HepG2 (cell line): Measurements from ENCODE around the gene JAKMIP3. TPM values are rescaled to one million over a fixed set of nuclear protein-coding genes. Genes with fewer than 3 reads are reported as not detected.

Source experiments
- ATAC-seq: fragments of 200-7000 bp; cut with Tn5 transposase; 3 replicates; pipeline ENCODE4 v1.9.1; 2020; ENCODE audit warnings: mild to moderate bottlenecking, moderate library complexity
- BruUV-seq: library from RNA; stranded (reverse); fragments of 400-500 nt; replicated peaks from 2 replicates; lab custom pipeline; 2021; lab: Mats Ljungman, UMichigan
- CTCF ChIA-PET: fragments of 300-600 bp; formaldehyde crosslinking; extraction: SDS; loops from one replicate; lab custom pipeline; 2021; ENCODE audit warnings: low total read pairs, inconsistent platforms, low intra/inter-chr PET ratio; lab: Yijun Ruan, JAX
- POLR2A ChIA-PET: fragments of 350-600 bp; sonication (Branson Sonifier 250); formaldehyde crosslinking; loops from one replicate; lab custom pipeline; 2020; ENCODE audit warnings: antibody characterized with exemption, inconsistent platforms; lab: Yijun Ruan, JAX
- DNase-seq: peaks from one replicate; pipeline ENCODE4 v3.0.0-alpha.2; 2015; ENCODE audit warnings: low spot score
- FAIRE-seq: peaks from 3 replicates; lab custom pipeline; 2011; peaks lifted over from hg19 to GRCh38; lab: Jason Lieb, UNC
- H2AFZ ChIP-seq: one replicate; pipeline ENCODE4 v1.6.1; 2011; ENCODE audit warnings: low read length, inconsistent platforms
- H3K27ac ChIP-seq: fragments of 300-600 bp; 3 replicates; pipeline ENCODE4 v1.8.0; 2011; ENCODE audit warnings: mixed run types, mild to moderate bottlenecking, mixed read lengths, low read length, inconsistent platforms; ENCODE audit not compliant: insufficient read depth; ENCODE audit errors: extremely low read length
- H3K27me3 ChIP-seq, 2 experiments: fragments of 200-600 bp in 1 of 2; 2 replicates in 1 of 2; 3 replicates in 1 of 2; pipeline versions ENCODE4 v1.6.0 to v1.8.0; 2011; ENCODE audit warnings: low read length in 2 of 2, mild to moderate bottlenecking in 2 of 2, moderate library complexity in 2 of 2, inconsistent platforms in 1 of 2; ENCODE audit not compliant: insufficient read depth in 2 of 2, control insufficient read depth in 1 of 2
- H3K36me3 ChIP-seq, 2 experiments: fragments of 200-600 bp in 1 of 2; replicated peaks in 1 of 2; 2 replicates in 1 of 2; 3 replicates in 1 of 2; pipeline versions ENCODE4 v1.5.1 to v1.8.0; 2011; ENCODE audit warnings: low read length in 2 of 2, inconsistent platforms in 1 of 2; ENCODE audit not compliant: insufficient read depth in 2 of 2, control insufficient read depth in 1 of 2
- H3K4me1 ChIP-seq: 2 replicates; pipeline ENCODE4 v1.5.1; 2012; ENCODE audit warnings: low read length, inconsistent platforms; ENCODE audit not compliant: insufficient read depth
- H3K4me2 ChIP-seq: 2 replicates; pipeline ENCODE4 v1.6.0; 2011; ENCODE audit warnings: low read depth, low read length, inconsistent platforms
- H3K4me3 ChIP-seq, 3 experiments: fragments of 200-600 bp in 1 of 3; sonication (generic), shearing (Covaris generic) in 1 of 3; replicated peaks in 1 of 3; 2 replicates each; pipeline ENCODE4 v1.5.1; 2011 to 2016; ENCODE audit warnings: low read length in 3 of 3, inconsistent platforms in 2 of 3, low read depth in 2 of 3, mild to moderate bottlenecking in 2 of 3, control low read depth in 1 of 3, mixed read lengths in 1 of 3; ENCODE audit not compliant: insufficient read depth in 1 of 3
- H3K79me2 ChIP-seq: one replicate; pipeline ENCODE4 v1.6.1; 2011; ENCODE audit warnings: low read length, inconsistent platforms; ENCODE audit not compliant: insufficient read depth
- H3K9ac ChIP-seq: 2 replicates; pipeline ENCODE4 v1.6.0; 2011; ENCODE audit warnings: mild to moderate bottlenecking, low read depth, low read length, inconsistent platforms; ENCODE audit not compliant: insufficient read depth
- H3K9me3 ChIP-seq: 2 replicates; pipeline ENCODE4 v1.5.1; 2012; ENCODE audit warnings: mild to moderate bottlenecking, low read length
- H4K20me1 ChIP-seq: 2 replicates; pipeline ENCODE4 v1.6.0; 2011; ENCODE audit warnings: inconsistent platforms, mild to moderate bottlenecking, low read length, moderate library complexity; ENCODE audit not compliant: insufficient read depth
- DPF2 ChIP-seq: sonication (generic); formaldehyde crosslinking; IDR thresholded peaks from 2 replicates; pipeline ENCODE4 v1.4.0; 2020; ENCODE audit warnings: mild to moderate bottlenecking, low read depth, missing genetic modification reagents, borderline replicate concordance
- DR1 ChIP-seq: sonication (generic); formaldehyde crosslinking; IDR thresholded peaks from 2 replicates; pipeline ENCODE4 v1.8.0; 2021; ENCODE audit warnings: mild to moderate bottlenecking, missing genetic modification reagents, inconsistent platforms
- EED ChIP-seq: sonication (generic); formaldehyde crosslinking; IDR thresholded peaks from 2 replicates; pipeline ENCODE4 v1.5.0; 2020; ENCODE audit warnings: mild to moderate bottlenecking, missing genetic modification reagents
- EP300 ChIP-seq, 3 experiments: sonication (generic) in 1 of 3; formaldehyde crosslinking in 1 of 3; IDR thresholded peaks; 2 replicates each; pipeline versions ENCODE4 v1.5.1 to v1.6.1; 2011 to 2020; ENCODE audit warnings: low read depth in 2 of 3, low read length in 2 of 3, borderline replicate concordance in 1 of 3, improper control_type of control experiment in 1 of 3, mild to moderate bottlenecking in 1 of 3, missing genetic modification reagents in 1 of 3, moderate library complexity in 1 of 3
- IRX3 ChIP-seq: sonication (generic); formaldehyde crosslinking; IDR thresholded peaks from 2 replicates; pipeline ENCODE4 v1.8.1; 2023; ENCODE audit warnings: mild to moderate bottlenecking, low read depth, missing genetic modification reagents, borderline replicate concordance
- RARA ChIP-seq: IDR thresholded peaks from 2 replicates; pipeline ENCODE4 v1.6.1; 2016; ENCODE audit warnings: missing genetic modification reagents, missing compliant biosample characterization
- SP2 ChIP-seq: sonication (generic); formaldehyde crosslinking; IDR thresholded peaks from 2 replicates; pipeline ENCODE4 v1.5.1; 2020; ENCODE audit warnings: mild to moderate bottlenecking, missing genetic modification reagents
- ZNF251 ChIP-seq: sonication (generic); formaldehyde crosslinking; IDR thresholded peaks from 2 replicates; pipeline ENCODE4 v1.9.0; 2021; ENCODE audit warnings: mild to moderate bottlenecking, missing genetic modification reagents
- ZNF549 ChIP-seq: sonication (generic); formaldehyde crosslinking; IDR thresholded peaks from 2 replicates; pipeline ENCODE4 v1.5.0; 2020; ENCODE audit warnings: missing genetic modification reagents
- ZNF7 ChIP-seq: IDR thresholded peaks from 2 replicates; pipeline ENCODE4 v1.6.1; 2016; ENCODE audit warnings: missing biosample characterization, missing genetic modification reagents
- ZNF703 ChIP-seq: sonication (generic); formaldehyde crosslinking; IDR thresholded peaks from 2 replicates; pipeline ENCODE4 v1.5.1; 2020; ENCODE audit warnings: missing genetic modification reagents, mild to moderate bottlenecking, moderate library complexity, borderline replicate concordance
- ZNF768 ChIP-seq: sonication (generic); formaldehyde crosslinking; IDR thresholded peaks from 2 replicates; pipeline ENCODE4 v1.4.0; 2020; ENCODE audit warnings: missing genetic modification reagents
- WGBS: methylation state at CpG from one replicate; pipeline ENCODE4 v1.1.6; 2017; ENCODE audit warnings: low lambda C conversion rate; 5-methylcytosine and 5-hydroxymethylcytosine counted together
- in situ Hi-C: cut with HindIII; loops from 2 replicates; pipeline ENCODE4 v1.10.0; 2017; ENCODE audit warnings: low pct_unique_long_range_greater_than_20kb; ENCODE audit not compliant: extremely low pct_ligation_motif_present
- intact Hi-C: fragments of 100-400 bp; cut with micrococcal nuclease; formaldehyde crosslinking; loops from one replicate; pipeline ENCODE4 v1.10.0; 2022; ENCODE audit not compliant: unreplicated experiment
- polyA plus RNA-seq, 8 experiments: library from polyadenylated mRNA; depleted of rRNA in 3 of 8; stranded (reverse) in 7 of 8; unstranded in 1 of 8; fragments of >200 nt; fragmentation: Illumina TruSeq in 4 of 8; extraction: Trizol in 4 of 8; gene quantifications; 2 replicates each; pipeline versions ENCODE4 v1.2.1 to v1.2.3, GENCODE V29; 2011 to 2016; ENCODE audit warnings: low read depth in 4 of 8, missing spikeins in 1 of 8, mixed read lengths in 1 of 8; ENCODE audit not compliant: insufficient read depth in 1 of 8
- total RNA-seq, 5 experiments: library from RNA; depleted of rRNA; stranded (reverse); fragments of >200 nt; fragmentation: Illumina TruSeq; extraction: Trizol; gene quantifications; 2 replicates each; pipeline ENCODE4 v1.2.3, GENCODE V29; 2016; ENCODE audit warnings: low read depth in 1 of 5
- TF ChIP-seq, protein P1 (sequence below): sonication (generic); formaldehyde crosslinking; IDR thresholded peaks from 2 replicates; pipeline ENCODE4 v1.4.0; 2020; ENCODE audit warnings: missing genetic modification reagents
- TF ChIP-seq, protein P2 (sequence below): sonication (generic); formaldehyde crosslinking; IDR thresholded peaks from 2 replicates; pipeline ENCODE4 v1.4.0; 2020; ENCODE audit warnings: low read depth, mild to moderate bottlenecking, missing genetic modification reagents
- TF ChIP-seq, protein P3 (sequence below): sonication (generic); formaldehyde crosslinking; IDR thresholded peaks from 2 replicates; pipeline ENCODE4 v1.8.0; 2022; ENCODE audit warnings: mild to moderate bottlenecking, missing genetic modification reagents; ENCODE audit not compliant: insufficient replicate concordance
- TF ChIP-seq, protein P4 (sequence below): IDR thresholded peaks from 2 replicates; pipeline ENCODE4 v1.6.1; 2018; ENCODE audit warnings: missing genetic modification reagents, mild to moderate bottlenecking, missing compliant biosample characterization

JAKMIP3 gene
- total and polyA plus RNA-seq, 2 of the 13 experiments (the other 11 are each of a cell fraction or from before 2014, with no cell fraction given): 0.03 to 0.11 TPM

DNA sequence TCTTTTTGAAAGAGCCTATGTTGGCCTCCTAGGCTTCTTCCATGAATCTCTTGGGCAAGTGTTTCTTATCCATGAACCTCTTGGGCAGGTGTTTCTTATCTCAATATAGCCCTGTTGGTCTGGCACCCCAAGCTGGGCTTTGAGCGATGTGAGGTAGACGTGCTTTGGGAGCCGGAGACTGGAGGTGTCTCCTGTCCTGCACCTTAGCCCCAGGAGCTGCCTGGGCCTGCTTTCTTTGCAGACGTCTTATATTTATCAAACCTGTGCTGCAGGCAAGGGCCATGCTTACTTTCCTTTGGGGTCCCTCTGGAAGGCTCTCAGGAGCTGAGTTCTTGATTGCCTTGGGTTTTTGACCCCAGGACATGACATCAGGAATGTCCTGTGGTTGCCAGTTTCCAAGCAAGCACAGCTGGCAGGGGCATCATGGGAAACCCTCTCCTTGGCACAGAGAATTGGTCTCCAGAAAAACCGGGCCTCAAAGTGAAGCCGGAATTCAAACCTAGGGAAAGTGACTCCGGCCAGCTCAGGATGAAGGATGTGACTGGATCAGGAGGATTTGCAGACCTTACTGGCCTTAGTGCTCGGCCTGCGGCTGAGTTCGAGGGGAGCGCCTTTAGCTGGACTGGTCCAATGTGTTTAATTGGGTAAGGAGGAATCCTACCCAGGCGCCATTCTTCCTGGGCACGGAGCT, 2.8 kb downstream of the JAKMIP3 start:
- no peak overlapping the region for H3K27ac ChIP-seq
- no peak overlapping the region for H3K4me3 ChIP-seq
- H2AFZ ChIP-seq: no peak overlapping the region
- WGBS: 69% methylated on average over 12 of the region's 13 CpGs
- CTCF ChIA-PET: no interaction called here
- peaks cover 22% of the 10 kb centered on the region for H3K4me1 ChIP-seq
- ATAC-seq (no peak), FAIRE-seq (no peak), DNase-seq (no peak)
- no TSS peak for BruUV-seq
- no peaks in the 10 kb centered on the region for H4K20me1 ChIP-seq
- H3K9ac ChIP-seq: no peak overlapping the region
- H3K27me3 ChIP-seq: peaks cover 5 to 27% of the 10 kb centered on the region in 2 experiments; a peak in 4 of 5 replicates
- no peaks in the 10 kb centered on the region for H3K79me2 ChIP-seq
- in situ Hi-C loops (no loop called here), intact Hi-C loops (no loop called here)
- POLR2A ChIA-PET: no interaction called here
- H3K9me3 ChIP-seq: no peaks in the 10 kb centered on the region
- H3K36me3 ChIP-seq: no peaks in the 10 kb centered on the region
- no peak overlapping the region for H3K4me2 ChIP-seq
- TF ChIP-seq ZNF703 (no peak), EP300 (IDR thresholded peaks at IDR 0.05; ENCODE audit: low read depth in 2 of 2, low read length in 2 of 2) (no peak), EP300 (CRISPR knock-in tag; IDR thresholded peaks at IDR 0.05; ENCODE audit: borderline replicate concordance) (no peak), RARA (CRISPR knock-in tag) (no peak), IRX3 (CRISPR knock-in tag) (no peak), EED (no peak), DR1 (no peak), ZNF251 (CRISPR knock-in tag) (no peak), DPF2 (no peak), SP2 (no peak), ZNF7 (no peak), ZNF549 (CRISPR knock-in tag) (no peak), ZNF768 (no peak)
- TF ChIP-seq, protein P1, sequence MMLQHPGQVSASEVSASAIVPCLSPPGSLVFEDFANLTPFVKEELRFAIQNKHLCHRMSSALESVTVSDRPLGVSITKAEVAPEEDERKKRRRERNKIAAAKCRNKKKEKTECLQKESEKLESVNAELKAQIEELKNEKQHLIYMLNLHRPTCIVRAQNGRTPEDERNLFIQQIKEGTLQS: no peak
- TF ChIP-seq, protein P2, sequence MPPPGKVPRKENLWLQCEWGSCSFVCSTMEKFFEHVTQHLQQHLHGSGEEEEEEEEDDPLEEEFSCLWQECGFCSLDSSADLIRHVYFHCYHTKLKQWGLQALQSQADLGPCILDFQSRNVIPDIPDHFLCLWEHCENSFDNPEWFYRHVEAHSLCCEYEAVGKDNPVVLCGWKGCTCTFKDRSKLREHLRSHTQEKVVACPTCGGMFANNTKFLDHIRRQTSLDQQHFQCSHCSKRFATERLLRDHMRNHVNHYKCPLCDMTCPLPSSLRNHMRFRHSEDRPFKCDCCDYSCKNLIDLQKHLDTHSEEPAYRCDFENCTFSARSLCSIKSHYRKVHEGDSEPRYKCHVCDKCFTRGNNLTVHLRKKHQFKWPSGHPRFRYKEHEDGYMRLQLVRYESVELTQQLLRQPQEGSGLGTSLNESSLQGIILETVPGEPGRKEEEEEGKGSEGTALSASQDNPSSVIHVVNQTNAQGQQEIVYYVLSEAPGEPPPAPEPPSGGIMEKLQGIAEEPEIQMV (CRISPR knock-in tag): no peak
- TF ChIP-seq, protein P3, sequence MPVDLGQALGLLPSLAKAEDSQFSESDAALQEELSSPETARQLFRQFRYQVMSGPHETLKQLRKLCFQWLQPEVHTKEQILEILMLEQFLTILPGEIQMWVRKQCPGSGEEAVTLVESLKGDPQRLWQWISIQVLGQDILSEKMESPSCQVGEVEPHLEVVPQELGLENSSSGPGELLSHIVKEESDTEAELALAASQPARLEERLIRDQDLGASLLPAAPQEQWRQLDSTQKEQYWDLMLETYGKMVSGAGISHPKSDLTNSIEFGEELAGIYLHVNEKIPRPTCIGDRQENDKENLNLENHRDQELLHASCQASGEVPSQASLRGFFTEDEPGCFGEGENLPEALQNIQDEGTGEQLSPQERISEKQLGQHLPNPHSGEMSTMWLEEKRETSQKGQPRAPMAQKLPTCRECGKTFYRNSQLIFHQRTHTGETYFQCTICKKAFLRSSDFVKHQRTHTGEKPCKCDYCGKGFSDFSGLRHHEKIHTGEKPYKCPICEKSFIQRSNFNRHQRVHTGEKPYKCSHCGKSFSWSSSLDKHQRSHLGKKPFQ (CRISPR knock-in tag): no peak
- TF ChIP-seq, protein P4, sequence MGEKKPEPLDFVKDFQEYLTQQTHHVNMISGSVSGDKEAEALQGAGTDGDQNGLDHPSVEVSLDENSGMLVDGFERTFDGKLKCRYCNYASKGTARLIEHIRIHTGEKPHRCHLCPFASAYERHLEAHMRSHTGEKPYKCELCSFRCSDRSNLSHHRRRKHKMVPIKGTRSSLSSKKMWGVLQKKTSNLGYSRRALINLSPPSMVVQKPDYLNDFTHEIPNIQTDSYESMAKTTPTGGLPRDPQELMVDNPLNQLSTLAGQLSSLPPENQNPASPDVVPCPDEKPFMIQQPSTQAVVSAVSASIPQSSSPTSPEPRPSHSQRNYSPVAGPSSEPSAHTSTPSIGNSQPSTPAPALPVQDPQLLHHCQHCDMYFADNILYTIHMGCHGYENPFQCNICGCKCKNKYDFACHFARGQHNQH: no peak
